ENCODE measurements around the gene URM1.

Gene URM1

DNA sequence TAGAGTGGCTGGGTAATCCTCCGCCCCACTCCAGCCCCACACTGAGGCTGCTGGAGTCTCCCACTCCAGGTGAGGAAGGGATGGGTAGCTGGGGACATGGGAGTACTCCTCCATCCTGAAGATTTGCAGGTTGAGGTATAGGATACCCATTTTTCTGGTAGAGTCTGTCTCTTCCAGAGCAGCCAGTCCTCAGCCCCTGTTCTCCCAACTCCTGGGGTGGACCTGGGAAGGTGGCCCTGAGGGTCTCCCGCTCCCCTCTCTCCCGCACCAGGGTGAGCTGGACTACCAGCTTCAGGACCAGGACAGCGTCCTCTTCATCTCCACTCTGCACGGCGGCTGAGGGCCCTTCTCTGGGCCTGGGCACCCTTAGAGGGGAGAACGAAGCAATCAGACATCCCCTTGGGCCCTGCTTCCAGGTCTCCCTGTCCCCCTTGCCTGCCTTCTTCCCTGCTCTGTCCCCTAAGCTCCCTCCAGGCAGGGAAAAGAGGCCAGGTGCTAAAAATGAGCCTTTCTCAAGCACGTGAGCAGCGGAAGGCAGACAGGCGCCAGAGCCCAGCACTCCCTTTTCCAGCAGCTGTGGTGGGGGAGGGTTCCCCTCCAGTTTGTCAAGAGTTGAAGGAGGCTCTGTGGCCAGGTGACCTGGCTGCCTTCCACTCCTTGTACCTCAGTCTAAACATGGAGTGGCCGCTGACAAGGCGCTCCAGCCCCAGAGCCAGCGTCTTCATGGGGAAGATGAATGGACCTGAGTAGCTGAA, 18.4 kb downstream of the URM1 start:
- DNase-seq, result peak; percentile 91

- no peak for DNase-seq
Measured at GRCh38 chr9:128390150-128390812, 19.1 kb downstream of the URM1 start.

GRCh38 chr9:128390813-128391711, 19.9 kb downstream of the URM1 start:
- DNase-seq, result no peak

DNA sequence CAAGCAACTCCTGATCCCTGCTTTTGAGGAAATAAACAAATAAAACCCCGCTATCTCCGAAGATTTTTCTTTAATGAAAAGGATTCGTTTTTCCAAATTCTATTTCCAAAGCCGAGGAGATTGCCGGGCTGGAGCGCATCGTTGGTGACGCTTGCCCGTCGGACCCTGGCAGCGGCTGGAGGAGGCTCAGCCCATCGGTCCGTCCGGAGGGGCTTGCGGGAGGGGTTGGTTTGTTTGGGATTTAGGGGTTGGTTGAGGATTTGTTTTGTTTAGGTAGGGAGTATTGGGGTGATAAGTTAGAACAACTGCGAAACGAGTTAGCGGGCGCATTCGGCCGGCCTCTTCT, 20.8 kb downstream of the URM1 start:
- no peak for DNase-seq

- no peak for DNase-seq
Measured at GRCh38 chr9:128392302-128393144, 21.3 kb downstream of the URM1 start.

DNA sequence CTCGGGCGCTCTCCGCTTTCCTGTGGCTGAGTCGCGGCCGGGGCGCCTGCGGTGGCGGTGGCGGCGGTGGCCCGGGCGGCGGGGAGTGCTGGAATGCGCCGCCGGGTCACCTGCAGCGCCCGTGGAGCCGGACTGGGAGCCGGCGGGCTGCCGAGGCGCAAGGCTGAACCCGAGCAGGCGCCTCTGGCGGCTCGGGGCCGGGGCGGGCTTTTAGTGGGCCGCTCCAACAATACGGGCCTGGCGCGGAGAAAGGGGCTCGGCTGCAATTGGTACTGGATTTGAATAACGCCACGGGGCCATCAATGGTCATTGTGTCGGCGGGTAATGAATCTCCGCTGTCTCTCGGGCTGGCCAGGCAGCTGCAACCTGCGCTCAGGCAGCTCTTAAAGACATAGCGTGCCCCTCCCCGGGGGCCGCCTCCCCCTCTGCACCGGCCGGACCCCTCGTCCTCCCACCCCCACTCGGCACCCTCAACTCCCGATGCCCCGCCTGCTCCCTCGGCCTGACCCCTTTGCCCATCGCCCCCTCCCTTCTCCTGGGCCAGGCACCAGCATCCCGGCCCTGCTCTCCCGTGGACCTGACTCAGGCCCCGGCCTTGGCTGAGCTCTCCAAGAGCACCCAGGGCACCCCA, 22.1 kb downstream of the URM1 start:
- DNase-seq, result no peak

GRCh38 chr9:128393970-128394369, 22.8 kb downstream of the URM1 start:
- no peak for DNase-seq

DNA sequence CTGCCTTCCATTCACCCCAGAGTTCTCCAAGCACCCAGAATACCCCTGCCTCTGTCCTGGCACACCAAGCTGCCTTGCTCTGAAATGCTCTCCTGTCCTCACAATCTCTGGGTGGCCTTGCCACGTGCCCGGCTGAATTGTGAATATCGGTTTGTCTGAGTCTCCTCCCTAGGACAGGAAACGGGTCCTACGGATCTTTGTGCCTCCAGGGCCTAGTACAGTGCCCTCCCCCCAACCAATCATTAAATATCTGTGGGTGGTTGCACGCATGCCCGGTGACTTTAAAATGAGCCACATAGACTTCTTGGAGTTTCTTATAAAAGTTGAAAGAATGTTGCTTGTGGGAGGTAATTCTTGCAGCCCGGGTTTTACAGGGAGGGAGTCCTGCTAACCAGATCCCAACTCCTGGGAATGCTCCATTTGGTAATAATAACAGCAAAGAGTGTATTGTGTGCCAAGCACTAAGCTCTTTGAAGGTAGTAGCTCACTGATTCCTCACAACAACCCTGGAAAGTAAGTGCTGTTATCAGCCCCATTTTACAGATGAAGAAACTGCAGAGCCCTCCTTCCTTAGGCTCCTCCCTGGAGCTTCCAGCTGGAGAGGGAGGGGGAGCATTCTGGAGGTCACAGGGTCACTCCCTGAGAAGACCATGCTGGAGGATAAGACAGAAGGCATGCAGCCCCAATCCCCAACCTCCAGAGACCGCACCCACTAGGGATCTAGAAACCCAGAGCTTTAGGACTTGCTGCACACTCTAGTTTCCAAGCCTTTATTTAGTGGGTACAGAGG, 23.4 kb downstream of the URM1 start:
- no peak for DNase-seq

DNA sequence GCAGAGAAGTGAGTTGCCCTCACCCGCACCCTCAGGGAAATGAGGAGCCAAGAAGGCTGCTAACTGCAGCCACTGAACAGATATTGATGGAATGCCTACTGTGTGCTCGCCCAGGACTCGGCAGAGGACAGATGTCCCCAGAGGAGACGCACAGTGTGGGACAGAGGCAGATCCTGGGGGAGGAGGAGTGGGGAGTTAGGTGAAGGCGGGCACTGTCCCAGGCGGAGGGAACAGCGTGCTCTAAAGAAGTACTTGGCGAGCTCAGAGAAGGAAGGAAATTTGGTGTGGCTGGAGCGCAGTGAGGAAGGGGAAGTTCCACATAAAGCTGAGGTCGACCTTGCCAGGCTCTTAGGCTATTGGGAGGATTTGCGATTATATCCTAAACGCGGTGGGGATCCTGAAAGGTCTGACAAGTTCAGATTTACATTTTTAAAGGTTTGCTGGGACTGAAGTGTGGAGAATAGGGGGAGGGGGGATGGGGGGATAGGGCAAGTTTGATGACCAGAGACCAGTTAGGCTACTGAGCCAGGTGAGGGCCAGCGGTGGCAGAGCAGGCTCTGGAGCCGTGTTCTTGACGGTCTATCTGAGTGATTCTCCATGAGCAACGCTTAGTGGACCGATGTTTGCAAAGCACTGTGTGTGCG, 25.9 kb downstream of the URM1 start:
- no peak for DNase-seq

DNA sequence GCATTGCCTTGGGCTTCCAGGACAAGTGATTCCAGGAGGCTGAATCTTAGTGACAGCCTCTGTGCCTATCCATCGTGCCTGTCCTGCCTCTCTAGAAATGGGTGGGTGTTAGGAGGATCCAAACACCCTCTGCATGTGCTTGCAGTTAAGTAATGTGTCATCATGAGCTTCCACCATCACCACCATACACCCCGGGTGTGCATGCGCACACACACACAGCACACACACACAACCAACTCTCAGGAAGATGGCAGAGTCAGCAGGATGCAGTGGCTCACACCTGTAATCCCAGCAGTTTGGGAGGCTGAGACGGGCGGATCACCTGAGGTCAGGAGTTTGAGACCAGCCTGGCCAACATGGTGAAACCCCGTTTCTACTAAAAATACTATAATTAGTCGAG, 26.7 kb downstream of the URM1 start:
- DNase-seq, result no peak

GRCh38 chr9:128399861-128400260, 28.7 kb downstream of the URM1 start:
- no peak for DNase-seq

DNA sequence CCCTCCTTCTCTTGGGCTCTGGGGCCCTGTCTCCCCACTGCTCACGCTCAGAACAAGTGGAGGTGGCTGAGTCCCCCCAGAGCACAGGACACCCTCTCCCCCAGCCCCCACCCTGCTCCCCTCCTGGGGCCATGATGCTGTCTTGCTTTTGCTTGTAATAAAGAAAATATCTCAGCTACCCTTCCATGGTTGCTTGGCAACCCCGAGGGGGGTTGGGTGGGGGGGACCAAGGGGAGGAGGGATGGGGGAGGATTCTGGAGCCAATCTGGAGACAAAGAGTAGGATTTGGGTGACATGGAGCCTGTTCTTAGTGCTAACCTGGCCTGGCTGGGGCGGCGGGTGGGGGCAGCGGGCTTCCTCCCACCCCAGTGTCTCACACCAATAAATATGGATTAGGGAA, 33.4 kb downstream of the URM1 start:
- DNase-seq, result no peak

- no peak for DNase-seq
Measured at GRCh38 chr9:128405077-128405779, 34.1 kb downstream of the URM1 start.

GRCh38 chr9:128405780-128406171, 34.6 kb downstream of the URM1 start:
- no peak for DNase-seq

GRCh38 chr9:128406848-128407391, 35.7 kb downstream of the URM1 start:
- no peak for DNase-seq

DNA sequence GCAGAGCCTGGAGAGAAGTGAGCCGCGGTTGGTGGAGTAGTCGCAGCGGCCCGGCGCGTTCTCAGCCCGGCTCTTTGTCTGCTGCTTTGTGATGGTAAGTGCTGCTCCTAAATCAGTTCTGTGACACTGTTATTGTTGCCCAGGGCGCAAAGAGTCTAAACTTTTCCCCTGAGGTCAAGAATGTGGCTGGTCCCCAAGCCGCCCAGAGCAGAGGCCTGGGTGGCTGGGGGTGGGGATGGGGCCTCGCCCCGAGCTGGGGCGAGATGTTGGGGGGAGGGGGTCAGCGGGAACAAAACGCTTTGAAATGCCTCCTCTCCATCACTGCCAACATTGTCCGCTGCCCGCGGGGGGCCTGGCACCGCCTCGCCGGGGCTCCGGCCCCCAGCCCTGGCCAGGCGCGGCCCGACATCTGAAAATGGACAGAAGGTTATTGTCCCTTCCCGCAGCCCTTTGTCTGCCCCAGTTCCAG, 37.8 kb downstream of the URM1 start:
- no peak for DNase-seq

- no peak for DNase-seq
Measured at GRCh38 chr9:128409450-128409849, 38.3 kb downstream of the URM1 start.

GRCh38 chr9:128409978-128410377, 38.8 kb downstream of the URM1 start:
- DNase-seq, result no peak

DNA sequence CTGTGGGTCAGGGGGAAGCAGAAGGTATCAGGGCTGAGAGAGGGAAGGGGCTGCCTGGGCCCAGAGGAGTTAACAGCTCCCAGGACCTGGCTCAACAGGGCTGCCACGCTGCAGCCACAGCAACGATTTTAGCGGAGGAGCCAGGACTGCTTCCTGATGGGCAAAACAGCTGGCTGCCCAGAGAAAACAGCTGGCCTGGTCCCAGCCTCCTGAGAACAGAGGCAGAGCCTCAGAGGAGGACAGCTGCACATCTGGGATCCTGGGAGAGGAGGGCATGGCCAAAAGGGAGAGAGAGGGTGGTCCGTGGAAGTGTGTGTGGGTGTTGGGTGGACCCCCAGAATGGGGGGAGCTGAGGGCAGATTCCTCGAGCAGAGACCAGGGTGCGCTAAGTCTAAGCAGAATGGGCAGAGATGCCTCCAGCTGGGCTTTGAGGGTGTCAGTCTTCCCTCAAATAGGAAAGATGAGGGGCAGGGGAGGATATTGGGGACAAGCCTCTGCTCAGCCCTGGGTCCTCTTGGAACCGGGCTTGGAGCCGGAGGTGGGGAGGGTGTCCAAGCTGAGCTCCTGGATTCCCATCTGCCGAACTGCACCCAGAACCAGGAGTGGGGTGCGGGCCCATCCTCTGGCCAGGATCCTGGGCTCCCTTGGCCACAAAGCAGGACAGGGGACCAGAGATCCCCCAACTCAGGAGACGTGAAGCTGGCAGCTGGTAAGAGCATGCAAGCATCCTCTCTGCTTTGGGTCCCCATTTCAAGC, 40.4 kb downstream of the URM1 start:
- DNase-seq, result no peak
